Measurements from ENCODE around the gene DESI1. TPM values are rescaled to one million over a fixed set of nuclear protein-coding genes. Genes with fewer than 3 reads are reported as not detected.

Gene DESI1
- total and polyA plus RNA-seq, 7 donors = 14.7 to 27.6 (median 21.5) TPM

DNA sequence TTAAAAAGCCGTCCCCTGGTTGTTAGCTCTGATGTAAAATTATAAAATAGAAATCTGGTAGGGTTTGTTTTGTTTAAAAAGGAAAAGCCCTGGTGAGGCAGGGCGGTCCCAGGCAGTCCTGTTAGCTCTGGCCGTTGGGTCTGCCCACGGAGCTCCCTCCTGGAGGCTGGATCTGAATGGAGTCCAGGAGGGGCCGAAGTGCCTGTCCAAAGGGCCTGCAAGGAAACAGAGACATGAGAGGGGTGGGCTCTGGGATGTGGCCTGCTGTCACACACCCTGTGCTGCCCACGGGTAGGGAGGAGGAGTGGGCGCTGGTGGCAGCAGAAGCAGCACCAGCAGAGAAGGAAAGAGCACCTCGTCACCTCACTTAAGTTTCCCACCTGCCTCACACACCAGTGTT, 19.9 kb downstream of the DESI1 start:
- Histone ChIP-seq H3K27me3 (ENCODE audit: insufficient read depth in 3 of 3, low read length in 2 of 3) (no peaks in the 10 kb centered on the region), H3K4me3 (no peak overlapping the region), H3K4me1 (no peaks in the 10 kb centered on the region), H3K36me3 (ENCODE audit: insufficient read depth in 1 of 2, low read depth in 1 of 2) (peaks cover 11 to 76% of the 10 kb centered on the region in 2 donors), H3K9me3 (no peaks in the 10 kb centered on the region), H3K27ac (no peak overlapping the region)
- intact Hi-C loops (cut with DNase I) = loop anchor here in 1 of 2 donors (10.0 kb wide), 1 partner anchor 206 kb away; no protein-coding TSS in a partner anchor
- ATAC-seq = no peak
- TF ChIP-seq, protein P1, sequence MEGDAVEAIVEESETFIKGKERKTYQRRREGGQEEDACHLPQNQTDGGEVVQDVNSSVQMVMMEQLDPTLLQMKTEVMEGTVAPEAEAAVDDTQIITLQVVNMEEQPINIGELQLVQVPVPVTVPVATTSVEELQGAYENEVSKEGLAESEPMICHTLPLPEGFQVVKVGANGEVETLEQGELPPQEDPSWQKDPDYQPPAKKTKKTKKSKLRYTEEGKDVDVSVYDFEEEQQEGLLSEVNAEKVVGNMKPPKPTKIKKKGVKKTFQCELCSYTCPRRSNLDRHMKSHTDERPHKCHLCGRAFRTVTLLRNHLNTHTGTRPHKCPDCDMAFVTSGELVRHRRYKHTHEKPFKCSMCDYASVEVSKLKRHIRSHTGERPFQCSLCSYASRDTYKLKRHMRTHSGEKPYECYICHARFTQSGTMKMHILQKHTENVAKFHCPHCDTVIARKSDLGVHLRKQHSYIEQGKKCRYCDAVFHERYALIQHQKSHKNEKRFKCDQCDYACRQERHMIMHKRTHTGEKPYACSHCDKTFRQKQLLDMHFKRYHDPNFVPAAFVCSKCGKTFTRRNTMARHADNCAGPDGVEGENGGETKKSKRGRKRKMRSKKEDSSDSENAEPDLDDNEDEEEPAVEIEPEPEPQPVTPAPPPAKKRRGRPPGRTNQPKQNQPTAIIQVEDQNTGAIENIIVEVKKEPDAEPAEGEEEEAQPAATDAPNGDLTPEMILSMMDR (IDR thresholded peaks at IDR 0.05) = no peak
- no peak for DNase-seq
- 91 to 95% (median 92%) methylated on average over 8 of the region's 8 CpGs for WGBS, 3 donors

DNA sequence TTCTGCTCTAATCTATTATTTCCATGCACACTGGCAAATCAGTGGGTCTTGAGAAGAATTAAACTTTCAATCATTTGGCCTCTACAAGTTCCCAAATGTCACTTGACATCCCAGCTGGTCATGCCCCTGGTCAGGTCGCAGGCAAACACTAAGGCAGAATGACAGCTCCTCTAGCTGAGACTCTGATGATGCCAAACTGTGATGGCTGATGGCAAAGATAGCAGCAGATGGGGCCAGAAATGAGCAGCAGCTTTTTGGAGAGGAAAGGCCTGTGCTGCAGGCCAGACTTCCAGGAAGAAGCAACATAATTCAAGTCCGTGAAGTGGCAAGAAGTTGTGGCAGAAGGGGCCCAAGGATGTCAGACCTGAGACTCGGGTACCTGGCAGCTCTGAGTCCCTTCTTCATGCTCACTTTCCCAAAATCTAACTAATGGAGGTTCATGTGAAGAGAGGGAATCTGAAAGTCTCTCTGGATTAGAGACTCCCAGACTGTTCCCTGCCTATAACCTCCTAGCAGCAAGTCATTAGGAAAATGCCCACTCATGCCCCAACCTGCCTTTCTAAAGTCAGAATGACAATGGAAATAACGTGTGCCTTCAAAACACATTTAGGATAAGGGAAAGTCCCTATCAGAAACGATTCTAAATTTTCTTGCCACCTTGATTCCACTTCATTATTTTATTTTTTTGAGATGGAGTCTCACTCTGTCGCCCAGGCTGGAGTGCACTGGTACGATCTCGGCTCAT, 21.8 kb downstream of the DESI1 start:
- no peak overlapping the region for H3K27ac ChIP-seq
- no peak overlapping the region for H3K4me3 ChIP-seq
- no peaks in the 10 kb centered on the region for H3K4me1 ChIP-seq
- peaks cover 5 to 57% of the 10 kb centered on the region in 2 donors for H3K36me3 ChIP-seq (ENCODE audit: insufficient read depth in 1 of 2, low read depth in 1 of 2)
- no peaks in the 10 kb centered on the region for H3K9me3 ChIP-seq
- H3K27me3 ChIP-seq (ENCODE audit: insufficient read depth in 3 of 3, low read length in 2 of 3) = no peaks in the 10 kb centered on the region
- TF ChIP-seq, protein P1 (IDR thresholded peaks at IDR 0.05) = no peak
- WGBS, 3 donors = 79 to 91% (median 85%) methylated on average over 8 of the region's 8 CpGs
- intact Hi-C loops (cut with DNase I) = no loop called here
- DNase-seq (no peak), ATAC-seq (no peak)

DNA sequence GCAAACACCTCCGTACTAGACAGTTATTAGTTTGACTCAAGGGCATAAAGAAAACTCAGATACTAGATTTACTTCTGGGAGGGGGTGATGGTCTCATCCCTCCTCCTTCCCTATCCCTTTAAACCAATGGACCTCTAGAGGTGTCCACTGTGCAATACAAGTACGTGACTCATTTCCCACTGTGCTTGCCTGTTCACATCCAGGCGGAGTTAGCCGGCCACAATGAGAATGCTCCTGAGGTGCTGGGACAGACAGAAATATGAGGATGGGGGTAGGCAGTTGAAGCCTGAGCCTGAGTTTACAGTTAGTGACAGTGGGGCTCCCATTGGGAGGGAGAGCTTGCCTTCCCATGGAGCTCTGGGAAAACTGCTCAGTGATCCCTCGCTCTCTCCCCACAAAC, 22.8 kb downstream of the DESI1 start:
- WGBS, 3 donors = 91 to 92% (median 91%) methylated on average over 5 of the region's 5 CpGs
- H3K27ac ChIP-seq = no peak overlapping the region
- intact Hi-C loops (cut with DNase I) = no loop called here

DNA sequence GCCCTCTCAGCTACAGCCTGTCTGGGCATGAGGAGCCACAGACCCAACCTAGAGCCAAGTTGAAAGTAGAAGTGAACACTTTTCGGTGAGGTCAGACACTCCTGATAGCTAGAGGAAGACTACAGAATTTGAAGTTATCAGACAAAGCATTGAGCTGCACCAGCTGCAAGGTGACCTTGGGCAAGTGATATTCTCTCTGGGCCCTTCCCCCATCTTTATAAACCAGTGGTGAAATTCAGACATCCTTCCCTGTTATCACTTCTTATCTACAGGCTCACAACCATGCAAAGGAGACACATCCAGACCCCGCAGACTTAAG, 23.2 kb downstream of the DESI1 start:
- DNase-seq (no peak), ATAC-seq (no peak)
- no peaks in the 10 kb centered on the region for H3K9me3 ChIP-seq
- no peaks in the 10 kb centered on the region for H3K27me3 ChIP-seq (ENCODE audit: insufficient read depth in 3 of 3, low read length in 2 of 3)
- peaks cover 0 to 42% of the 10 kb centered on the region in 2 donors for H3K36me3 ChIP-seq (ENCODE audit: insufficient read depth in 1 of 2, low read depth in 1 of 2)
- no peaks in the 10 kb centered on the region for H3K4me1 ChIP-seq
- 90 to 95% (median 94%) methylated on average over 2 of the region's 2 CpGs for WGBS, 3 donors
- TF ChIP-seq, protein P1 (IDR thresholded peaks at IDR 0.05) = no peak
- intact Hi-C loops (cut with DNase I) = no loop called here
- no peak overlapping the region for H3K4me3 ChIP-seq
- no peak overlapping the region for H3K27ac ChIP-seq

More for the DNA sequence above, 22.8 kb downstream of the DESI1 start:
- ATAC-seq = no peak
- Histone ChIP-seq H3K4me3 (no peak overlapping the region), H3K27me3 (ENCODE audit: insufficient read depth in 3 of 3, low read length in 2 of 3) (no peaks in the 10 kb centered on the region), H3K36me3 (ENCODE audit: insufficient read depth in 1 of 2, low read depth in 1 of 2) (peaks cover 3 to 47% of the 10 kb centered on the region in 2 donors), H3K4me1 (no peaks in the 10 kb centered on the region), H3K9me3 (no peaks in the 10 kb centered on the region)
- DNase-seq = no peak
- TF ChIP-seq, protein P1 (IDR thresholded peaks at IDR 0.05) = no peak

Data from psoas muscle (tissue), 8 donors.